DND-41 (cell line): ENCODE data around the gene GPC5.

Experiments
- ATAC-seq: fragments of 200-7000 bp; cut with Tn5 transposase; 3 replicates; pipeline ENCODE4 v1.9.1; 2021; ENCODE audit warnings: low read depth; ENCODE audit not compliant: insufficient read depth
- DNase-seq: peaks from one replicate; pipeline ENCODE4 v3.0.0-alpha.2; 2020
- H2AFZ ChIP-seq: 2 replicates; pipeline ENCODE4 v1.6.0; 2012; ENCODE audit warnings: low read depth, low read length
- H3K27ac ChIP-seq: 2 replicates; pipeline ENCODE4 v1.5.1; 2012; ENCODE audit warnings: low read length, inconsistent platforms
- H3K27me3 ChIP-seq: fragments of 200-600 bp; sonication (generic); 2 replicates; pipeline ENCODE4 v1.6.0; 2012; ENCODE audit warnings: low read length, mild to moderate bottlenecking, inconsistent platforms; ENCODE audit not compliant: insufficient read depth, poor library complexity
- H3K36me3 ChIP-seq: 2 replicates; pipeline ENCODE4 v1.5.1; 2012; ENCODE audit warnings: low read length, inconsistent platforms; ENCODE audit not compliant: insufficient read depth
- H3K4me1 ChIP-seq: 2 replicates; pipeline ENCODE4 v1.5.1; 2012; ENCODE audit warnings: mild to moderate bottlenecking, low read length; ENCODE audit not compliant: insufficient read depth
- H3K4me2 ChIP-seq: 2 replicates; pipeline ENCODE4 v1.6.0; 2012; ENCODE audit warnings: mild to moderate bottlenecking, moderate library complexity, low read length, inconsistent platforms; ENCODE audit not compliant: insufficient read depth
- H3K4me3 ChIP-seq, 2 experiments: fragments of 200-600 bp in 1 of 2; shearing (Covaris generic) in 1 of 2; 2 replicates each; pipeline ENCODE4 v1.5.1; 2012 to 2016; ENCODE audit warnings: inconsistent platforms in 2 of 2, low read length in 2 of 2, mild to moderate bottlenecking in 2 of 2, low read depth in 1 of 2, moderate library complexity in 1 of 2
- H3K79me2 ChIP-seq: 2 replicates; pipeline ENCODE4 v1.6.0; 2012; ENCODE audit warnings: low read length, inconsistent platforms; ENCODE audit not compliant: insufficient read depth
- H3K9ac ChIP-seq: 2 replicates; pipeline ENCODE4 v1.6.0; 2012; ENCODE audit warnings: low read depth, mild to moderate bottlenecking, inconsistent platforms, low read length, moderate library complexity
- H3K9me3 ChIP-seq: 2 replicates; pipeline ENCODE4 v1.5.1; 2012; ENCODE audit warnings: low read length, moderate library complexity, mild to moderate bottlenecking, inconsistent platforms; ENCODE audit not compliant: insufficient read depth, severe bottlenecking
- H4K20me1 ChIP-seq: 2 replicates; pipeline ENCODE4 v1.6.0; 2012; ENCODE audit warnings: low read length; ENCODE audit not compliant: insufficient read depth
- EZH2 ChIP-seq: IDR thresholded peaks from 3 replicates; pipeline ENCODE4 v1.6.1; 2012; ENCODE audit warnings: borderline replicate concordance, low read depth, mild to moderate bottlenecking, moderate library complexity, low read length, inconsistent platforms; ENCODE audit not compliant: severe bottlenecking
- TF ChIP-seq, protein P1 (sequence below): IDR thresholded peaks from 2 replicates; pipeline ENCODE4 v1.5.1; 2012; ENCODE audit warnings: borderline replicate concordance, low read length, moderate library complexity, mild to moderate bottlenecking; ENCODE audit not compliant: poor library complexity, severe bottlenecking; ENCODE audit errors: extremely low read depth

GPC5 gene

GRCh38 chr13:91904597-91904996 is 506.2 kb downstream of the GPC5 start:
- no peaks in the 10 kb centered on the region for H3K27me3 ChIP-seq
- no peaks in the 10 kb centered on the region for H4K20me1 ChIP-seq
- no peak overlapping the region for H3K27ac ChIP-seq
- H3K36me3 ChIP-seq, result no peaks in the 10 kb centered on the region
- H2AFZ ChIP-seq, result no peak overlapping the region
- DNase-seq, result no peak
- no peaks in the 10 kb centered on the region for H3K4me1 ChIP-seq
- no peak for ATAC-seq
- no peak overlapping the region for H3K9ac ChIP-seq
- H3K4me3 ChIP-seq, result no peak overlapping the region
- no peak for TF ChIP-seq EZH2
- TF ChIP-seq, protein P1, sequence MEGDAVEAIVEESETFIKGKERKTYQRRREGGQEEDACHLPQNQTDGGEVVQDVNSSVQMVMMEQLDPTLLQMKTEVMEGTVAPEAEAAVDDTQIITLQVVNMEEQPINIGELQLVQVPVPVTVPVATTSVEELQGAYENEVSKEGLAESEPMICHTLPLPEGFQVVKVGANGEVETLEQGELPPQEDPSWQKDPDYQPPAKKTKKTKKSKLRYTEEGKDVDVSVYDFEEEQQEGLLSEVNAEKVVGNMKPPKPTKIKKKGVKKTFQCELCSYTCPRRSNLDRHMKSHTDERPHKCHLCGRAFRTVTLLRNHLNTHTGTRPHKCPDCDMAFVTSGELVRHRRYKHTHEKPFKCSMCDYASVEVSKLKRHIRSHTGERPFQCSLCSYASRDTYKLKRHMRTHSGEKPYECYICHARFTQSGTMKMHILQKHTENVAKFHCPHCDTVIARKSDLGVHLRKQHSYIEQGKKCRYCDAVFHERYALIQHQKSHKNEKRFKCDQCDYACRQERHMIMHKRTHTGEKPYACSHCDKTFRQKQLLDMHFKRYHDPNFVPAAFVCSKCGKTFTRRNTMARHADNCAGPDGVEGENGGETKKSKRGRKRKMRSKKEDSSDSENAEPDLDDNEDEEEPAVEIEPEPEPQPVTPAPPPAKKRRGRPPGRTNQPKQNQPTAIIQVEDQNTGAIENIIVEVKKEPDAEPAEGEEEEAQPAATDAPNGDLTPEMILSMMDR, result no peak
- H3K9me3 ChIP-seq, result no peaks in the 10 kb centered on the region
- H3K4me2 ChIP-seq, result no peak overlapping the region
- H3K79me2 ChIP-seq, result no peaks in the 10 kb centered on the region

GRCh38 chr13:91907398-91907797 is 509.0 kb downstream of the GPC5 start:
- Histone ChIP-seq H2AFZ (no peak overlapping the region), H3K36me3 (no peaks in the 10 kb centered on the region), H3K4me3 (no peak overlapping the region), H3K9me3 (no peaks in the 10 kb centered on the region), H3K79me2 (no peaks in the 10 kb centered on the region), H3K27ac (no peak overlapping the region), H3K27me3 (no peaks in the 10 kb centered on the region), H4K20me1 (no peaks in the 10 kb centered on the region), H3K4me1 (no peaks in the 10 kb centered on the region), H3K4me2 (no peak overlapping the region), H3K9ac (no peak overlapping the region)
- ATAC-seq, result no peak
- TF ChIP-seq EZH2, result no peak
- TF ChIP-seq, protein P1, result no peak
- no peak for DNase-seq

DNA sequence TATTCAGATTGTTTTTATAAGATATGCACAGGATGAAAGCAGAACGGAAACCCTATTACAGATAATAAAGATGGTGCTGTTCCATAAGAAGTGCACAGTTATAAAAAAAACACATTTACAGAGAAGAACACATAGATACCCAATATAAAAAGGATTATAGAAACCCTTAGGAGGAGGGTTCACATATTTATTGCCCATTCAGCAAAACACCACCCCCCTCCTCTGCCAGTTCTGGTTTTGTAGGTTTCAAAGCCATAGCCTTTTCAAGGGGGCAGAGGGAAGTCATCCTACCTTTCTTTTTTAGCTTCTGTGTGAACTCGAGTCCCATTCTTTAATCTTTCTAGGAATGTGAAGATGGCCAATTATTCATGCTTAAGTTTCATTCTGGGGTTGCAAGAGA is 511.2 kb downstream of the GPC5 start:
- no peak overlapping the region for H3K27ac ChIP-seq
- H3K27me3 ChIP-seq, result no peaks in the 10 kb centered on the region
- no peak overlapping the region for H3K4me2 ChIP-seq
- no peak overlapping the region for H3K9ac ChIP-seq
- DNase-seq, result no peak
- H2AFZ ChIP-seq, result no peak overlapping the region
- no peaks in the 10 kb centered on the region for H3K9me3 ChIP-seq
- TF ChIP-seq EZH2, result no peak
- TF ChIP-seq, protein P1, result no peak
- ATAC-seq, result no peak
- no peaks in the 10 kb centered on the region for H3K4me1 ChIP-seq
- H4K20me1 ChIP-seq, result no peaks in the 10 kb centered on the region
- no peaks in the 10 kb centered on the region for H3K36me3 ChIP-seq
- H3K4me3 ChIP-seq, result no peak overlapping the region
- no peaks in the 10 kb centered on the region for H3K79me2 ChIP-seq
